GM23248 (cell line): ENCODE results near the gene UBE3A.

Source experiments
- EZH2 ChIP-seq: fragments of 200-600 bp; sonication (generic); IDR thresholded peaks from 2 replicates; pipeline ENCODE4 v1.6.1; 2018; ENCODE audit warnings: antibody characterized with exemption, mild to moderate bottlenecking; ENCODE audit not compliant: insufficient read depth, poor library complexity, severe bottlenecking
- EZH2phosphoT487 ChIP-seq: fragments of 200-600 bp; sonication (generic); IDR thresholded peaks from 2 replicates; pipeline ENCODE4 v1.6.1; 2018; ENCODE audit warnings: antibody characterized with exemption, moderate library complexity, mild to moderate bottlenecking, low read depth; ENCODE audit not compliant: insufficient read depth

DNA sequence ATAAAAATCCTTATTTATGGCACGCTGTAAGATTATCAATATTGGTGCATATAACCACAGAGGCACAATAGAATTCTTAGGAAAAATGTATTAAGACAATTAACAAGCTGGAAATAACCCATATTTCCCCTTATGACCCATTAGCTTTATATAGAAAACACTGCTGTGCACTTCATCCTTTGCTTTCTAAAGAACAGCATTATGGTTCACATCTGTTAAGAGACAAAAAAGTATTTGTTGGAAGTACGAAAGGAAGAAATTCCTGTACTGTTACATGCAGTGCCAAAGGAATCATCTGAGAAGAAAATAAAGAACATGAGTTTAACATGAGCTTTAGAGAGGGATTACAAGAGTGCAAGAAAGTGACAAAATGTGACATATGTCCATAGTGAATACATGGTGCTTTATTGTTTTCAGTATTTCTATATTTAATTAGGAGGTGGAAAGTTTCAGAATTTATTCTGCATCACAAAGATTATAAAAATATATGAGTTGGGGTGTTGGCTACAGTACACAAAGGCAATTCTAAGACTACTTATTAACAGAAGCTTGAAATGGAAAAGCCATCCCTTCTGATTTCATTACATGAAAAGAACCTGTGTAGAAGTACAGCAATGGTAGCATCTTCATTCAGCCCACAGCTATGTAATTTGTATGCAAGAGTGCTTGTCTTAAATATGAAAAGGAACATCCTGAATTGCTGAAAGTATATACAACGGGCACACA, 6.8 kb downstream of the UBE3A start:
- no peak for TF ChIP-seq EZH2phosphoT487
- TF ChIP-seq EZH2: no peak
